ENCODE measurements around the gene SLC25A44. TPM values are rescaled to one million over a fixed set of nuclear protein-coding genes. Genes with fewer than 3 reads are reported as not detected.

SLC25A44 gene
- polyA plus RNA-seq, 2 of the 4 experiments (the other 2 are of a cell fraction) = 25.1 to 30.7 TPM

- POLR2A ChIA-PET = interaction anchor here (0.5 to 2.1 kb wide), 29 partner anchors 9 to 292 kb away, joined by 3 to 37 read pairs (median 5); partner anchors contain the start of genes KHDC4, PAQR6, SLC25A44 and SMG5
- peak; percentile 98 for ATAC-seq
- H3K4me2 ChIP-seq = peak within 1 kb of the TSS; percentile 95
- peak within 1 kb of the TSS; percentile 93 to 96 for H3K27ac ChIP-seq
- under 1% methylated on average over 32 of the region's 61 CpGs for WGBS (ENCODE audit: missing lambda C conversion rate)
- FAIRE-seq = no peak
- H3K4me1 ChIP-seq = peaks cover 13% of the 10 kb centered on the region; the same call in 2 of the 3 replicates
- no peaks in the 10 kb centered on the region for H3K9me3 ChIP-seq
- peak; percentile 96 to 100 for DNase-seq (ENCODE audit: low read depth in 1 of 2, low spot score in 1 of 2)
- peak within 1 kb of the TSS; percentile 65 for H3K4me3 ChIP-seq
- CTCF ChIA-PET = interaction anchor here (0.9 to 7.9 kb wide), 11 partner anchors 11 to 127 kb away, joined by 3 to 84 read pairs (median 4); partner anchors contain the start of gene SLC25A44
- no peak for TF ChIP-seq NFE2L2 (conservative IDR thresholded peaks at IDR 0.05; ENCODE audit: low read length)
- peak; percentile 55 to 90; a peak in 4 of 5 replicates for TF ChIP-seq JUN (IDR thresholded peaks at IDR 0.05)
- no peak for TF ChIP-seq MAZ (IDR thresholded peaks at IDR 0.05; ENCODE audit: borderline replicate concordance, low read depth, low read length)
- no peak for TF ChIP-seq ELK1 (IDR thresholded peaks at IDR 0.05; ENCODE audit: low read depth, low read length)
- TF ChIP-seq MAX (IDR thresholded peaks at IDR 0.05) = peak; percentile 64
- no peak for TF ChIP-seq RFX5 (IDR thresholded peaks at IDR 0.05)
- no peak for TF ChIP-seq RARB (CRISPR knock-in tag; IDR thresholded peaks at IDR 0.05)
- no peak for TF ChIP-seq ZNF302 (CRISPR knock-in tag; IDR thresholded peaks at IDR 0.05)
- TF ChIP-seq HES2 (IDR thresholded peaks at IDR 0.05) = no peak
- TF ChIP-seq POLR2AphosphoS2 (conservative IDR thresholded peaks at IDR 0.05; ENCODE audit: low read length) = no peak
- no peak for TF ChIP-seq FOSB (CRISPR knock-in tag; IDR thresholded peaks at IDR 0.05)
- no peak for TF ChIP-seq HEYL (CRISPR knock-in tag; IDR thresholded peaks at IDR 0.05)
- TF ChIP-seq NPAS2 (CRISPR knock-in tag; IDR thresholded peaks at IDR 0.05; ENCODE audit: borderline replicate concordance) = no peak
- TF ChIP-seq EHF (CRISPR knock-in tag; IDR thresholded peaks at IDR 0.05) = no peak
- TF ChIP-seq CHD4 (IDR thresholded peaks at IDR 0.05; ENCODE audit: borderline replicate concordance) = no peak
- TF ChIP-seq KDM5A (IDR thresholded peaks at IDR 0.05) = no peak
- no peak for TF ChIP-seq EP300 (IDR thresholded peaks at IDR 0.05)
- TF ChIP-seq MAFK (IDR thresholded peaks at IDR 0.05; ENCODE audit: partially characterized antibody) = no peak
- TF ChIP-seq ZSCAN20 (CRISPR knock-in tag; IDR thresholded peaks at IDR 0.05) = no peak
- no peak for TF ChIP-seq CEBPB (IDR thresholded peaks at IDR 0.05)
- TF ChIP-seq USF2 (IDR thresholded peaks at IDR 0.05) = no peak; the same call in 1 of the 2 replicates
- TF ChIP-seq ESRRA (IDR thresholded peaks at IDR 0.05; ENCODE audit: borderline replicate concordance, low read length) = no peak
- TF ChIP-seq ATOH8 (CRISPR knock-in tag; IDR thresholded peaks at IDR 0.05; ENCODE audit: low read depth) = no peak
- peak; percentile 67 for TF ChIP-seq POLR2A (IDR thresholded peaks at IDR 0.05; ENCODE audit: low read length)
- TF ChIP-seq ZFP36 (IDR thresholded peaks at IDR 0.05; ENCODE audit: borderline replicate concordance, partially characterized antibody) = no peak
- TF ChIP-seq NR3C1 (IDR thresholded peaks at IDR 0.05) = no peak
- peak; percentile 76; the same call in 1 of the 2 replicates for TF ChIP-seq PHF8 (IDR thresholded peaks at IDR 0.05; ENCODE audit: borderline replicate concordance, low read depth)
- no peak for TF ChIP-seq CBX8 (IDR thresholded peaks at IDR 0.05)
- TF ChIP-seq SREBF2 (IDR thresholded peaks at IDR 0.05) = no peak
- no peak for TF ChIP-seq HMGXB4 (CRISPR knock-in tag; IDR thresholded peaks at IDR 0.05; ENCODE audit: borderline replicate concordance)
- TF ChIP-seq RNF2 (IDR thresholded peaks at IDR 0.05; ENCODE audit: borderline replicate concordance, low read depth) = no peak
- TF ChIP-seq SMC3 (IDR thresholded peaks at IDR 0.05) = no peak
- no peak for TF ChIP-seq FOSL2 (IDR thresholded peaks at IDR 0.05)
- no peak for TF ChIP-seq FOSL2 (CRISPR knock-in tag; IDR thresholded peaks at IDR 0.05)
- TF ChIP-seq EHMT2 (IDR thresholded peaks at IDR 0.05; ENCODE audit: low read depth) = no peak
- TF ChIP-seq JUNB (IDR thresholded peaks at IDR 0.05) = no peak
- TF ChIP-seq GATA3 (IDR thresholded peaks at IDR 0.05; ENCODE audit: borderline replicate concordance) = no peak
- no peak for TF ChIP-seq FOXS1 (CRISPR knock-in tag; IDR thresholded peaks at IDR 0.05)
- no peak for TF ChIP-seq ZC3H11A (IDR thresholded peaks at IDR 0.05)
Observed at GRCh38 chr1:156212833-156213643, 19.1 kb downstream of the SLC25A44 start, which contains the start of gene PMF1. TSS of gene PMF1 (plus strand) at chr1:156213007. CDS start at chr1:156213016, 9 bp downstream.
